MCF 10A (cell line): ENCODE results near the gene MLXIPL. TPM values are rescaled to one million over a fixed set of nuclear protein-coding genes. Genes with fewer than 3 reads are reported as not detected.

Experiments used
- Bru-seq: library from RNA; stranded (reverse); fragments of 400-500 nt; gene quantifications from one replicate; lab custom pipeline; 2021; lab: Mats Ljungman, UMichigan
- BruChase-seq, 2 experiments: library from RNA; stranded (reverse); fragments of 400-500 nt; gene quantifications; one replicate each; lab custom pipeline; 2021; lab: Mats Ljungman, UMichigan
- BruUV-seq: library from RNA; stranded (reverse); fragments of 400-500 nt; replicated peaks from 2 replicates; lab custom pipeline; 2021; lab: Mats Ljungman, UMichigan
- CTCF ChIA-PET: fragments of 300-600 bp; sonication (Branson Sonifier 250); formaldehyde crosslinking; extraction: SDS; loops from one replicate; lab custom pipeline; 2021; ENCODE audit warnings: antibody characterized with exemption, inconsistent platforms; lab: Yijun Ruan, JAX
- POLR2A ChIA-PET: fragments of 300-600, 350-650 bp; sonication (Branson Sonifier 250); formaldehyde crosslinking; extraction: SDS; loops from one replicate; lab custom pipeline; 2020; ENCODE audit warnings: antibody characterized with exemption, inconsistent platforms; lab: Yijun Ruan, JAX
- DNase-seq: peaks from one replicate; pipeline ENCODE4 v3.0.0-alpha.2; 2018; ENCODE audit not compliant: unreplicated experiment
- H3K27ac Mint-ChIP-seq: one replicate; pipeline ENCODE4 v1.8.0; 2022; ENCODE audit warnings: mild to moderate bottlenecking, low read depth, mixed read lengths; ENCODE audit not compliant: unreplicated experiment
- H3K27me3 Mint-ChIP-seq: one replicate; pipeline ENCODE4 v1.8.0; 2022; ENCODE audit warnings: mixed read lengths; ENCODE audit not compliant: insufficient read depth, unreplicated experiment
- H3K36me3 Mint-ChIP-seq: one replicate; pipeline ENCODE4 v1.8.0; 2022; ENCODE audit warnings: mild to moderate bottlenecking, moderate library complexity, mixed read lengths; ENCODE audit not compliant: insufficient read depth, unreplicated experiment
- H3K4me1 Mint-ChIP-seq: one replicate; pipeline ENCODE4 v1.8.0; 2022; ENCODE audit warnings: mixed read lengths; ENCODE audit not compliant: insufficient read depth, unreplicated experiment
- H3K4me3 Mint-ChIP-seq: one replicate; pipeline ENCODE4 v1.8.0; 2022; ENCODE audit warnings: mild to moderate bottlenecking, moderate library complexity, mixed read lengths; ENCODE audit not compliant: unreplicated experiment
- H3K9me3 Mint-ChIP-seq: one replicate; pipeline ENCODE4 v1.8.0; 2022; ENCODE audit warnings: mixed read lengths; ENCODE audit not compliant: unreplicated experiment
- CTCF ChIP-seq: fragments of 200-600 bp; IDR thresholded peaks from one replicate; pipeline ENCODE4 v1.8.0; 2022; ENCODE audit warnings: antibody characterized with exemption, mild to moderate bottlenecking; ENCODE audit not compliant: unreplicated experiment
- intact Hi-C: fragments of 100-400 bp; cut with micrococcal nuclease; formaldehyde crosslinking; loops from 2 replicates; pipeline ENCODE4 v1.14.1; 2022
- long read RNA-seq: library from polyadenylated mRNA; stranded (forward); transcript quantifications from one replicate; pipeline ENCODE4 v2.0.0, GENCODE V29; 2022
- total RNA-seq: library from RNA; stranded (reverse); gene quantifications from 2 replicates; pipeline ENCODE4 v1.2.3, GENCODE V29; 2022

Gene MLXIPL
- 1.5 TPM in 1 of 2 replicates, not detected in the other for total RNA-seq
- Bru-seq, nascent RNA = percentile 13 among the genes with signal in this experiment
- BruChase-seq, experiment 1, labeled RNA remaining after a 6-hour chase = percentile 16 among the genes with signal in this experiment
- percentile 15 among the genes with signal in this experiment for BruChase-seq, experiment 2, labeled RNA remaining after a 2-hour chase
- long read RNA-seq = 0 reads

- DNase-seq = peak; percentile 66
- intact Hi-C loops = loop anchor here (2.0 kb wide), 1 partner anchor 59 kb away; the partner anchor contains the start of genes BUD23 and DNAJC30
- ChIA-PET POLR2A (no interaction called here), CTCF (interaction anchor here (0.8 to 1.0 kb wide), 2 partner anchors 18 to 44 kb away, joined by 3 to 4 read pairs; partner anchors contain the start of gene VPS37D)
- peaks cover 5% of the 10 kb centered on the region for H3K27me3 Mint-ChIP-seq
- no peak for TF ChIP-seq CTCF
- no peaks in the 10 kb centered on the region for H3K9me3 Mint-ChIP-seq
- no peak within 1 kb of the TSS for H3K27ac Mint-ChIP-seq
- H3K4me3 Mint-ChIP-seq = peak within 1 kb of the TSS; percentile 57
- H3K36me3 Mint-ChIP-seq = peaks cover 15% of the 10 kb centered on the region
- H3K4me1 Mint-ChIP-seq = no peaks in the 10 kb centered on the region
- BruUV-seq = no TSS peak
These were observed at the start of gene MLXIPL for GRCh38 chr7:73623798-73624668. Gene MLXIPL, minus strand, starts transcription at chr7:73624522. Its CDS starts 30 bp downstream, at chr7:73624492.

- no peaks in the 10 kb centered on the region for H3K9me3 Mint-ChIP-seq
- ChIA-PET CTCF (interaction anchor here (1.1 kb wide), 1 partner anchor 43 kb away, joined by 6 read pairs; no protein-coding TSS in a partner anchor), POLR2A (no interaction called here)
- no peaks in the 10 kb centered on the region for H3K27me3 Mint-ChIP-seq
- DNase-seq = no peak
- peaks cover 4% of the 10 kb centered on the region for H3K4me1 Mint-ChIP-seq
- peaks cover 7% of the 10 kb centered on the region for H3K36me3 Mint-ChIP-seq
- no TSS peak for BruUV-seq
- H3K27ac Mint-ChIP-seq = no peak overlapping the region
- intact Hi-C loops = no loop called here
- no peak overlapping the region for H3K4me3 Mint-ChIP-seq
- no peak for TF ChIP-seq CTCF
These were observed 47.6 kb upstream of the MLXIPL start for GRCh38 chr7:73671857-73672445.

GRCh38 chr7:73671322-73671661 is 47.0 kb upstream of the MLXIPL start:
- ChIA-PET POLR2A (no interaction called here), CTCF (interaction anchor here (1.1 kb wide), 1 partner anchor 42 kb away, joined by 6 read pairs; no protein-coding TSS in a partner anchor)
- Mint-ChIP-seq H3K36me3 (peaks cover 7% of the 10 kb centered on the region), H3K4me3 (no peak overlapping the region), H3K4me1 (peaks cover 4% of the 10 kb centered on the region), H3K27me3 (no peaks in the 10 kb centered on the region), H3K27ac (no peak overlapping the region), H3K9me3 (no peaks in the 10 kb centered on the region)
- no peak for DNase-seq
- BruUV-seq = no TSS peak
- intact Hi-C loops = no loop called here
- TF ChIP-seq CTCF = no peak
